Thymus (tissue), 11 donors: ENCODE data around the gene GINS3. TPM values are rescaled to one million over a fixed set of nuclear protein-coding genes. Genes with fewer than 3 reads are reported as not detected.
"Not testable (repeated sequence)": the region's sequence is repeated elsewhere in the genome, so short reads cannot be mapped to it uniquely, and the experiment has no call there.

Experiments
- DNase-seq, 9 donors: peaks; one replicate each; pipeline ENCODE4 v3.0.0-alpha.2; 2013; ENCODE audit warnings: low spot score in 9 of 9, low read depth in 6 of 9, missing footprints in 1 of 9
- H3K27ac ChIP-seq, 2 donors: one replicate each; pipeline ENCODE4 v1.5.1; 2013; ENCODE audit warnings: control low read depth in 1 of 2, low read depth in 1 of 2, low read length in 1 of 2, mild to moderate bottlenecking in 1 of 2, moderate library complexity in 1 of 2
- H3K27me3 ChIP-seq, 2 donors: one replicate each; pipeline ENCODE4 v1.5.1; 2013; ENCODE audit warnings: low read length in 1 of 2; ENCODE audit not compliant: control insufficient read depth in 2 of 2, insufficient read depth in 1 of 2
- H3K36me3 ChIP-seq, 2 donors: one replicate each; pipeline ENCODE4 v1.5.1; 2013; ENCODE audit warnings: low read length in 1 of 2, mild to moderate bottlenecking in 1 of 2, moderate library complexity in 1 of 2; ENCODE audit not compliant: control insufficient read depth in 2 of 2, insufficient read depth in 2 of 2
- H3K4me1 ChIP-seq, 2 donors: one replicate each; pipeline ENCODE4 v1.5.1; 2013; ENCODE audit warnings: low read length in 2 of 2; ENCODE audit not compliant: control insufficient read depth in 2 of 2, insufficient read depth in 2 of 2
- H3K4me3 ChIP-seq, 2 donors: one replicate each; pipeline ENCODE4 v1.5.1; 2013; ENCODE audit warnings: low read length in 2 of 2, control low read depth in 1 of 2, mild to moderate bottlenecking in 1 of 2
- H3K9me3 ChIP-seq, 2 donors: one replicate each; pipeline ENCODE4 v1.5.1; 2013; ENCODE audit warnings: low read length in 1 of 2, mild to moderate bottlenecking in 1 of 2; ENCODE audit not compliant: control insufficient read depth in 2 of 2, insufficient read depth in 1 of 2
- WGBS: extraction: QIAGEN DNeasy Blood & Tissue Kit; methylation state at CpG from one replicate; pipeline ENCODE4 v1.1.7; 2013; 5-methylcytosine and 5-hydroxymethylcytosine counted together
- polyA plus RNA-seq: library from polyadenylated mRNA; stranded (reverse); fragments of 200-250 nt; gene quantifications from one replicate; pipeline ENCODE4 v1.2.3, GENCODE V29; 2013
- total RNA-seq: library from RNA; stranded (reverse); fragments of 120-200 nt; gene quantifications from one replicate; pipeline ENCODE4 v1.2.4, GENCODE V29; 2013
- donor health status: healthy.

GINS3 gene
- total and polyA plus RNA-seq, 2 donors: 8.1 to 11.1 TPM

- Histone ChIP-seq H3K4me1 (no peaks in the 10 kb centered on the region), H3K27me3 (no peaks in the 10 kb centered on the region), H3K36me3 (no peaks in the 10 kb centered on the region), H3K27ac (no peak overlapping the region), H3K4me3 (no peak overlapping the region), H3K9me3 (no peaks in the 10 kb centered on the region)
- DNase-seq: no peak
- 93% methylated on average over 1 of the region's 1 CpG for WGBS
Observed at GRCh38 chr16:58381661-58382060, 10.6 kb upstream of the GINS3 start.

- WGBS: 56% methylated on average over 5 of the region's 5 CpGs
- no peaks in the 10 kb centered on the region for H3K36me3 ChIP-seq
- no peaks in the 10 kb centered on the region for H3K4me1 ChIP-seq
- H3K9me3 ChIP-seq: no peaks in the 10 kb centered on the region
- no peak overlapping the region for H3K4me3 ChIP-seq
- no peaks in the 10 kb centered on the region for H3K27me3 ChIP-seq
- peak in 1 of 9 donors; percentile 10 for DNase-seq
- H3K27ac ChIP-seq: no peak overlapping the region
Observed at GRCh38 chr16:58384437-58385055, 7.7 kb upstream of the GINS3 start.

- Histone ChIP-seq H3K27ac (no peak overlapping the region), H3K4me1 (no peaks in the 10 kb centered on the region), H3K9me3 (no peaks in the 10 kb centered on the region), H3K27me3 (no peaks in the 10 kb centered on the region), H3K36me3 (no peaks in the 10 kb centered on the region), H3K4me3 (no peak overlapping the region)
- 94% methylated on average over 7 of the region's 7 CpGs for WGBS
- no peak for DNase-seq
Observed at GRCh38 chr16:58385218-58385773, 7.0 kb upstream of the GINS3 start.

DNA sequence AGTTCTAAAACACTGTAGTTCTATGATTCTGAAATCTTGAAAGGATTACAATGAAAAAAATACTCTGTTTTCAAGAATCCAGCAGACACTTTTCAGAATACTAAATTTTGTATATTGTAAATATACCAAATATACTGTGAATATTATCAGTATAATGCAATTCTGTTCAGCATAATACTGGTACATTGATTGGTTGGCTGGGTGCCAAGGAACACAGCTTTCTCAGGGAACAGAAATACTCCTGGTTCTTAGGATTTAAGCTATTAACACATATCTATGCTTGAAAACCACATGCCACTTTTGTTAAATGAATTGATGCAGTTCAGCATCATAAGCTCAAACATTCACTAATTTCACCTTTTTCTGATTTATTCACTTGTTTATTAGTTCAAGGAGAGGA lies 2.5 kb upstream of the GINS3 start:
- Histone ChIP-seq H3K36me3 (no peaks in the 10 kb centered on the region), H3K4me1 (peaks cover 7 to 9% of the 10 kb centered on the region in 2 donors), H3K4me3 (no peak overlapping the region), H3K27me3 (peaks cover 0 to 4% of the 10 kb centered on the region in 2 donors), H3K27ac (no peak overlapping the region), H3K9me3 (no peaks in the 10 kb centered on the region)
- DNase-seq: no peak

DNA sequence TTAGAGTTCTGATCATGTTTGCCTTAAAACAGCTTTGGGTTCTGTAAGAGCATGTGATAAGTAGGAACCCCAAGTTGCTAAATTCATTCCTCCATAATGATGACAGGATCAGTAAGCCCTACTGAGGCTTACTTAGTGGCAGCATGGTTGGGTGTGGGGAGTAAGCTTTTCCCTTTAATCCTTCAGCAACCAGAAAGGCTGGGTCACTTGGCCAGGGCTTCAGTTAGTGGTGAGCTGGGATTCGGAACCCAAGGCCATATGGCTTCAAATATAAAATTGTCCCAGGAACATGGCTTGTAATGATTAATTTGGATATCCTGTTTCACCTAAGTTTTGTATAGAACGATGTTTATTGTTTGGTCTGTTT lies 850 bp downstream of the GINS3 start:
- no peak for DNase-seq
- Histone ChIP-seq H3K27me3 (peaks cover 0 to 4% of the 10 kb centered on the region in 2 donors), H3K36me3 (no peaks in the 10 kb centered on the region), H3K4me1 (peaks cover 7 to 9% of the 10 kb centered on the region in 2 donors), H3K4me3 (peak overlapping the region; percentile 78 to 100), H3K9me3 (no peaks in the 10 kb centered on the region), H3K27ac (peak overlapping the region; percentile 89 to 92)
- 97% methylated on average over 2 of the region's 2 CpGs for WGBS

- DNase-seq, H3K36me3 ChIP-seq, H3K4me1 ChIP-seq, H3K9me3 ChIP-seq, H3K27ac ChIP-seq, H3K27me3 ChIP-seq, H3K4me3 ChIP-seq: not testable (repeated sequence)
- WGBS: over 99% methylated on average over 26 of the region's 26 CpGs
Observed at GRCh38 chr16:58396897-58397296, 4.6 kb downstream of the GINS3 start.

- Histone ChIP-seq H3K36me3 (peaks cover 9 to 11% of the 10 kb centered on the region in 2 donors), H3K4me3 (no peak overlapping the region), H3K9me3 (no peaks in the 10 kb centered on the region), H3K27ac (no peak overlapping the region), H3K4me1 (no peaks in the 10 kb centered on the region), H3K27me3 (no peaks in the 10 kb centered on the region)
- WGBS: 100% methylated on average over 1 of the region's 1 CpG
- no peak for DNase-seq
Observed at GRCh38 chr16:58399718-58400633, 7.7 kb downstream of the GINS3 start.

- DNase-seq, H3K27ac ChIP-seq, H3K27me3 ChIP-seq, H3K4me1 ChIP-seq, H3K4me3 ChIP-seq, H3K9me3 ChIP-seq: not testable (repeated sequence)
- peaks cover 11 to 16% of the 10 kb centered on the region in 2 donors for H3K36me3 ChIP-seq
- WGBS: 98% methylated on average over 3 of the region's 3 CpGs
Observed at GRCh38 chr16:58401305-58401704, 9.0 kb downstream of the GINS3 start.

GRCh38 chr16:58402796-58403195 lies 10.5 kb downstream of the GINS3 start:
- Histone ChIP-seq H3K27ac (no peak overlapping the region), H3K27me3 (no peaks in the 10 kb centered on the region), H3K9me3 (no peaks in the 10 kb centered on the region), H3K4me1 (no peaks in the 10 kb centered on the region), H3K4me3 (no peak overlapping the region), H3K36me3 (peaks cover 11 to 16% of the 10 kb centered on the region in 2 donors)
- DNase-seq: no peak
- 98% methylated on average over 7 of the region's 7 CpGs for WGBS
